GM18870 (cell line): ENCODE measurements around the gene MCAM.
A peak's percentile ranks its signal among the peaks of the same experiment; 100 is the strongest.

Experiments used
- ATAC-seq: cut with Tn5 transposase; IDR thresholded peaks from one replicate; pipeline ENCODE4 v1.9.1; 2021; ENCODE audit warnings: moderate library complexity; ENCODE audit not compliant: unreplicated experiment

Gene MCAM

DNA sequence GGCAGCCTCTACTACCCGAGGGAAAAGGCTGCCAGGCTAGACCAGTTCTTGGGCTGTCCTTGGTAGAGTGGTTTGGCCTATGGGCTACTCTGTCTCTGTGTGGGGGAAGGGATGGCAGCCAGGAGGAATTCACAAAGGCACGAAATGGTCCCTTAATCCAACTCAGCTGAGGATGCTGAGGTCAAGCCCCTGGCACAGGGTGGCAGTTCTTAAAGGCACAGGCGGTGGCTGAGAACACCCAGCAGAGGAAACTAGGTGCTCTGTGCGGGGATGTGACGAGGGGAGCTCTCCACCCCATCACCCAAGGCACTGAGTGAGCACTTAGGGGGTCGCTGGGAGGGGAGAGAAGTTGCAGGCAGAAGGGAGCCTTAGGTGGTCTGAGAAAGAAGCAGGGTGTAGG is 29.7 kb upstream of the MCAM start, which contains the start of gene MFRP:
Gene MFRP, minus strand, starts transcription at position 101 of the 400 bp plus-strand sequence. CDS start 192 bp downstream, outside the sequence.
- no peak for ATAC-seq

GRCh38 chr11:119345685-119346084 is 28.8 kb upstream of the MCAM start:
- no peak for ATAC-seq

DNA sequence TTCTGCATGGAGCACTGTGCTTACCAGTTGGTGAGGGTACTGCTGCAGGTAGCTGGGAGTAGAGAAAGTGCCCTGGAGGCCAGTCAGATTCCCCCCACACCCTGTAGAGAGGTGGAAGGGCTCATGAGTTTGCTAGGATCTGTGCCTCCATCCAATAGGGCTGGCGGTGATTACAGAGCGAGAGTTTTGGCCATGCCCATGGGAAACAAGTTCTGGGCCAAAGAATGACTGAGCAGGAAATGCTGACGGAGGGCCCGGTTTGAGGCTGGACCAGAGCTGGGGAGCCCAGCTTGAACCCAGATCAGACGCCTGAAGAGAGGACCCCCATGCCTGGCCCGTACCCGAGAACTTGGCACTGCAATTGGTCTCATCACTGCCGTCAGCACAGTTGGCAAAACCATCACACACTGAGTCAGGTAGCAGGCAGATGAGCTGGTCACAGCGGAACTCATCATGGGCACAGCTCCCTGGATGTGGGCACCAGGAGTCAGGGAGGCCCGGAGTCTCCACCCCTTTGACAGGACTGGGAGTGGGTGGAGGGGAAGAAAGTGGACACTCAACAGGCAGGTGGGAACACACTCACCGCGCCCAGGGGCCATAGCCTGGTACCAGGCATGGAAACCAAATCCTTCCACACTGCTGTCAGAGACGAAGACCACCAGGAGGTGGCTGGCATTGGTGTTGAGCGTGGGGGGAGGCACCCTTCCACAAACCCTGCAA is 27.5 kb upstream of the MCAM start:
- no peak for ATAC-seq

DNA sequence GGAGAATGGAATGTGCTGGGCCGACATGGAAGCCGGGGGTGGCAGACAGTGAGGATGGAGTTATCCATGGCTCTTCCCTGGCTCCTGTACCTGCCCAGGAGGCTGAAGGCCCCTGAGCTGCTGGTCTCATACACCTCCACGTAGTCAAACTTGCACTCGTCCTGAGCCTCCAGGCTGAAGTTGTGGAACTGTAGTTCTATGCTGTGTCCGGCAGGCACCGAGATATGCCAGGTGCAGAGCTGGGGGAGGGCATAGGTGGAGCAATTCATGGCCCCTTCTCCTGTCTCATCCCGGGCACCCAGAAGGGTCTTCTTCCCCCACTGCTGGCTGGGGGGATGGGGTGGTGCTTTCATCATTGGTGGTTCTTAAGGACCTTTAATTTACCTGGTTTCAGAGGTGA is 26.8 kb upstream of the MCAM start:
- no peak for ATAC-seq

DNA sequence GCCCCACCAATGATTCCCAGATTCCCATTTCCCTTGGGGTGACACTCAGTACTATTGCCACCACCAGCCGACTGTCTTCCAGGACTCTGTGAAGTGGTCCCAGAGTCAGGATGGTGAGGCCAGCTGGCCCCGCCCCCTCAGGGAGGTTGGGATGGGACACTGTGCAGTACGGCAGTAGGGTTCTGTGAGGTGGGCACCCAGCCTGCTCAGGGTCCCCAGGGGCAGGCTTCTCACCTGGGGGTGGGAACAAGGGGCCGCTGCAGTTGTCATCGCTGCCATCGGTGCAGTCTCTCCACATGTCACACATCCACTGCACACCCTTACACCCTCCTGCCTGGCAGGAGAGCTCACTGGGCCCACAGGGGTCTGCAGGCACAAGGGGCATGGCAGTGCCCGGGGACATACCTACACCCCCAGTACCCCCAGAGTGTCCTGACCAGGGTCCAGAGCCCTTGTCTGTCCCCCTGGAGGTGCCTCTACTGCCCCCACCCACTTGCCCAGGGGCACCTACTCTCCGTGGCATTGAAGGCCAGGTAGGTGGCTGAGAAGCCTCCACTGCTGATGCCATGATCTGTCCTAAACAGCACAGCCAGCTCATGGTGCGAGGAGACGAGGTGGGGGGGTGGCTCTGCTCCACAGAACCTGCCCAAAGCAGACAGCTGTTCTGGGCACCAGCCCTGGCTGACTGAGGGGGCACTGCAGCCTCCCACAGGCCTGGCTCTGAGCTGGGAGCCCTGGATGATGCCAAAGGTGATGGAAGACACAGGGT is 25.6 kb upstream of the MCAM start:
- no peak for ATAC-seq

GRCh38 chr11:119342023-119342300 is 25.0 kb upstream of the MCAM start:
- no peak for ATAC-seq

DNA sequence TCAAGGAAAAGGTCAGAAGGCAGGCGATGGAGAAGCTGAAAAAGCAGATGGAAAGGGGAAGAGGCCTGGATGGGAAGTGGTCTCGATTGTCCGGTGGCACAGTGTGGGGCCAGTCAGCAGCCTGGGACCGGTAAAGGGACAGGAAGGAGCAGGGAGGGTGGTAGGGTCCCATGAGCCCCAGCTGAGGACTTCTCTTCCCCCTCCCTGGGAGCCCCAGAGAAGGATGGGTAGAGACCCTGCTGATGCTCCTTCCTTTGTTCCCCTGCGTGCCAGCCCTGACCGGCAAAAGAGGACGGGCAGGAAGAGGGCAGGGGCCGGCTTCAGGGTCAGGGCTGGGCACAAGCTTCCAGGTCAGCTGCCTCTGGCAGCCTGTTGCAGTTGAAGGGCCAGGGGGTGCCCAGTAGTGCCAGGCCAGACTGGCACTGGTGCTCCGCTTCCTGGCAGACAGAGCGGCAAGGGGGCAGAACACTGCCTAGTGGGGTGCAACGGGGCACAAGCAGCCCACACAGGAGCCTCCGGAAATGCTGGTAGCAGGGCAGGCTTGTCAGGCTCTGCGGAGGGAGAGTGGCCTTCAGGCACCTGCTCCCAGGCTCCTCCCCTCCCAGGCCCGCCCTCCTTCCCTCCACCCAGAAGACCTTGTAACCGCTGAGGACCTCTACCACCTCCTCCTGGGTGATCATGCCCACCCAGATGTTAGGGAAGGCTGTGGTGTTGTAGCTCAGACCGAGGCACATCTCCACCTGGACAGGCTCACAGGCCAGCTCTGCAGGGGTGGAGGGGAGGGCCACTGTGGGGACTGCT is 24.5 kb upstream of the MCAM start:
- no peak for ATAC-seq

DNA sequence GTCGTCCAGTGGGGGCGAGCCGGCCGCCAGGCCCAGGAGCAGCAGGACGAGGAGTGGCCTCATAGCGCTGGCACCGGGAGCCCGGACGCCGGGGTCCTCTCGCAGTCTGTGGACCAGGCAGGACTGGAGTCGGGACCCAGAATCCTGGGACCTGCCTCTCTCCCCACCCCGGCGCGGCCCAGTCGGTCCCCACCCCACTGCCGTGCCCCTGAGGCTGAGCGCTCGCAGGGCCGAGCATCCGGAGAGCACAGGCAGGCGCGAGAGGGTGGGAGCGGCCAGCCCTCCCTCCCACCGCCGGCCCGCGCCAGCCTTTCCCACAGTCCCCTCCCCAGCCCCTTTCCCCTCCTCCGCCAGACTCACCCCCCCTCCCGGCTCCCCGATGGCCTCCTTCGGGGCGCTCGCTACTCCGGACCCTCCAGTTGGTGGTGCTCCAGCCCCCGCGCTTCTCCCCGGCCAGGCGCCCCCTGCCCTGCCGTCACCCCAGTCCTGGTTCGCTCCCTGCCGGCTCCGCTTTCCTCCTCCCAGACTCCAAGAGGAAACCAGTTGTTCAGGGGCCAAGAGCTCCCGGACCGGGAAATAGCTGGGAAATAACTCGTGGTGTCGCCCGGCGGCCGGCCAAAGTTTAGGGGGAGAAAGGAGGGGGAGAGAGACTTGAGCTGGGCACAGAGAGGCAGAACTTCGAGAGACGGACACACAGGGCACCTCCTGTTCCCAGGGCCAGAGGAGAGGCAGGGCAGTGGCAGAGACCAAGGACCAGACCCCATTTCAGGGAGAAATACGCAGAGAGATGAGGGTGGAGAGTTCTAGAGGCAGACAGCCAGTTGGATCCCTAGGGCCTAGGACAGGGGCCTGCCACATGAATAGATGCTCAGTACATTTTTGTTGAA is 23.6 kb upstream of the MCAM start, which contains the start of gene C1QTNF5:
Gene C1QTNF5, minus strand, starts transcription at position 549 of the 887 bp plus-strand sequence. Its CDS starts 486 bp downstream, at position 63.
- ATAC-seq, result no peak

DNA sequence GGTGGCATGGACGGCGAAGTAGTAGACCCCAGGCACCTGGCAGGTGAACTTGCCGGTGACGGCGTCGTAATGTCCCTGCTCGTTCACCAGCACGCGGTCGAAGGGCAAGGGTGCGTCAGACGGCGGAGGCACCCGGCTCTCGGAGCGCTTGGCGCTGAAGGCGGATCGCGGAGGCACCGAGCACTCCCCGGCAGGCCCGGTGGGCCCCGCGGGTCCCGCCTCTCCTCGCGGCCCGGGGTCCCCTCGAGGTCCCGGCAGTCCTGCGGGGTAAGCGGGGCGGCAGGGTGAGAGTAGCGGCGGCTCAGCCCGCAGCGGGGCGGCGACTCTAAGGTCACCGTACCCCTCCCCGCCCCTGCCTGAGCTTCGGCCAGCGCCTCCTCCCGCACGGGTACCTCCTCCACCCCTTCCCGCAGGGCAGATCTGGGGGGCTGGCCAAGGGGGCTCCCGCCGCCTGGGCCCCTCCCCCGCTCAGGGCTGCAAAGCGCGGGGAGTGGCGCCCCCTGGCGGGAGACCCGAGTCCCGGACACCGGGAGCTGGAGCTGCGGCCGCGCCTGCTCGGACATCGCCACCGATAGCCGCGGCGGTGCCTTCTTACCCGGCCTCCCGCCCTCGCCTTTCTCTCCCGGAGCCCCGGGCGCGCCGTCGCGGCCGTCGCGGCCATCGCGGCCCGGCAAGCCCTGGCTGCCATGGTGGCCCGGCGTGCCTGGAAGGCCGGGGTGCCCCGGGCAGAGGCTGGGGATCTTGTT is 22.8 kb upstream of the MCAM start:
- no peak for ATAC-seq

GRCh38 chr11:119338965-119339588 is 22.1 kb upstream of the MCAM start:
- ATAC-seq, result no peak

DNA sequence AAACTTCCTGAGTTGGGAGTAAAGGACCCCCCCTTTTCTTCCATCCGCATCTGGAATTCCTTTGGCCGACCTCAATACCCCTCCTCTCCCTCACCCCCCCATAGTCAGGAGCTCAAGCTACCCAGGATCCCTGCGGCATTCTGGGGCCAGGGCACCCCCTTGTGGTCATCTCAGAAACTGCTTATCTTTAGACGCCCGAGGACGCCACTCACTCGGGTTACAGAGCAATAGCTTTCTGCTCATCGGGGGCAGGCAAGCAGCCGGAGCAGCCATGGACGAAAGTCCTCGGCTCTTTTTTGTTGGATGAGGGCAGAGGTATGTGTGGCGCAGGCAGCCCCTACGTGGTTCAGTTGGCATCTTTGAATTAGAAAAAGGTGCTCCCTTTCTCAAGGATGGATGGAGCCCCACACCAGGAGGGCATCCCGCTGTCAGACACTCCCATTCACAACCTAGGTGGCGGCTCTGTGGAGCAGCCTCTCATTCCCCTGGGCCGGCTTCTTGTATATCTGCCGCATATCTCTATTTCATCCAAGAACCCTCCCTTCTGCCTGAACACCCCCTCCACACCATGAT is 21.5 kb upstream of the MCAM start:
- ATAC-seq, result no peak

DNA sequence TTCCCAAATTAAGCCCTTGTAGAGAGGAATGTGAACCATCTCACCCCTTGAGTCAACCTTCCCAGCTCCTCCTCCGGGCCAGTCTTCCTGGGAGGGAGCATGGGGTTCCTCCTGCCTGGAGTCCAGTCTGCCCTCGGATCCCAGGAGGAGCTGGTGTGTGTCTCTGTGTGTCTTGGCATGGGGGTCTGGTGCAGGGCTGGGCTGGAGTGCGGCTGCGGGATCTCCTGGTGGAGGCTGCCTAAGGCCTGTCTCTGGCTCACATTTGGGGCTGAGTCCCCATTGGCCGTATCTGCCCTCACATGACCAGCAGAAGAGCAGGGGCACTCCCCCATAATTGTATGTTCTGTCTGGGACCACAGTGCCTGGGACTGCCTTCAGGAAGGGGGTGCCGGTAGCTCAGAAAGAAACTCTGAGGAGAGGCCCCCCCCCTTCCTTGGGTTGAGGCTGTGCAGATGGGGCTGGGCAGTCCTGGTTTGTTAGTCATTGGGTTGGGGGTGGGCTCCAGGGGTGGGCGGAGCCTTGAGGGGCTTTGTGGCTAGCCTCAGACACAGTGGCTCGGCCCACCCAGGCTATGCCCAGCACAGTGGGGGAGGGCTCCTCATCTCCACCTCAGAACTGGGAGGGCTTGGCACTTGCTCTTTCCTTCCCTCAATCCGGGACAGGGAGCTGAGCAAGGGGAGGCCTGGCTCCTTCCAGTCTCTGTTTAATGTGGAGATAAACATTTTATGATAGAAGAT is 20.8 kb upstream of the MCAM start:
- no peak for ATAC-seq

GRCh38 chr11:119336744-119337469 is 20.0 kb upstream of the MCAM start:
- ATAC-seq, result no peak

GRCh38 chr11:119335655-119336543 is 19.0 kb upstream of the MCAM start:
- ATAC-seq, result no peak

- no peak for ATAC-seq
Observed at GRCh38 chr11:119335091-119335654, 18.2 kb upstream of the MCAM start.

DNA sequence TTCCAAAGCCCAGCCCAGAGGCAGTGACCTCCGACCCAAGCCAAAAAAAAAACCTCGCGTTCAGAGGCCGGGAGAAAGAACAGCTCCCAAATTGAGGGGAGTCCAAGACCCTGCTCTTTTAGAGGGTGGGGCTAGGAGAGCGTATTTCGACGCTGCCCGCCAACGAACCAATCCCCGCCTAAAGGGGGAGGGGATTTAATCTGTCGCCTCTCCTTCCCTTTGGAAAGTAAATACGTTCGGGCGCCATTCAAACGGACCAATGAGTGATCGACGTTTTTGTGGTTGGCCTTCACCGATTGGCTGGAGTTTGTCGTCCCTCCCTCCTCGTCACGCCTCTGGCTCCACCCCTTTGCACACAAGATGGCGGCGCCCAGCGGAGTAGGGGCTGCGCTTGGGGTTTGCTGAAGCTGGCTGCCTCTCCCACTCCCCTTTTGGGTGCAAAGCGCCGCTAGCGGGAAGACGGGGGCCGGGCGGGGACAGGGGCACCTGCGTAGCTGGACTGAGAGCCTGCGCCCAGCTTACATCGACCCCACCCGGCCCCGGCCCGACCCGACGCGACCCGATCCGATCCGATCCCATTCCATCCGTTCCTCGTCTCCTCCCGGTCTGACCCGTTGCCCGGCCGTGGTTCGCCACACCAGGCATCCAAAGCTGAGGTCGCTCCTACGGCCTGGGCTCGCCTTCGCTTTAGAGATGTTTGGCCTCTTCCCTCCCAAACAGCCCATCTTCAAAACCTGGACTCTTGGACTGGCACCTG is 17.4 kb upstream of the MCAM start, which contains the start of gene RNF26:
Gene RNF26, plus strand, starts transcription at position 354 of the 757 bp plus-strand sequence. CDS start 596 bp downstream, outside the sequence.
- ATAC-seq, result peak; percentile 85
